Stimulated activated CD4-positive, alpha-beta T cell treated with anti-CD3 and anti-CD28 coated beads, TNF-alpha, amount 100 ng/mL, for 1 hour (primary cell): Measurements from ENCODE around the gene JMJD1C.

Experiments used
- DNase-seq, 3 donors: peaks; one replicate each; pipeline ENCODE4 v3.0.0-alpha.2; 2020; ENCODE audit warnings: low read depth in 3 of 3, low spot score in 1 of 3

Gene JMJD1C

DNA sequence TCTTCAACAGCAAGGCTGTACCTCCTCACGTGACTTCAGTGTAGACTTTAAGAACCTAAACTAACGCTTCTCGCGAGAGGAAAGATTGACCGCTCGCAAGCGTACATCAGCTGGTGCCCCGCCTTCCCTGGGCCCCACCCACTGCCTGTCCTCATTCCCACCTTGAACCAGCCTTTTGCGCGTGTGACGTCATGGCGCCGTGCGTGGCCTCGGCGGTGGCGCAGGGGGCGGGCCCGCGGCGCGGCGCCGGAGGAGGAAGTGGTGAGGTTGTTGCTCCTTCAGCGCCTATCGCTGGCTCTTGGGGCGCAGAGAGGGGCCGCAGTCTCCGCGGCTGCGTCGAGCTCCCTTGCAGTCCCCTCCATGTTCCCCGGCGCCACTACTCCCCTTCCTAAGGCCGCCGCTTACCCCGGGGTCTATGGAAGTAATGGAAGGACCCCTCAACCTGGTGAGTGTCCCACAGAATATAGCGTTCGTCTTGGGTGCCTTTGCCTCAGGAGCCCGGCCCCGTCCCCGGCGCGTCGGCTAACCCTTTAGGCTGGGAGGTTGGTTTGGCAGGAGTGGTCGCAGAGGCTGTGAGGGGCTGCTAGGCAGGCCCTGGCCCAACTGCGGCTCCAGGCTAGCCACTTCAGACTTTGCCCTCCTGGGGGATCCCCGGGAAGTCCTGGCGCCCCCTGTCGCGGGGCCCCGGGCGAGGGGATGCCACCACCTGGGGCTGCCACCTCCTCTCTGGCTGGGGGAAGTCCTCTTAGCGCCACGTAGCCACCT lies 332.5 kb downstream of the JMJD1C start, which contains the start of gene NRBF2:
NRBF2 (plus strand) TSS at position 273 of the 765 bp plus-strand sequence; CDS start at position 416, 143 bp downstream.
- peak; percentile 87 to 93 (median 92) for DNase-seq

DNA sequence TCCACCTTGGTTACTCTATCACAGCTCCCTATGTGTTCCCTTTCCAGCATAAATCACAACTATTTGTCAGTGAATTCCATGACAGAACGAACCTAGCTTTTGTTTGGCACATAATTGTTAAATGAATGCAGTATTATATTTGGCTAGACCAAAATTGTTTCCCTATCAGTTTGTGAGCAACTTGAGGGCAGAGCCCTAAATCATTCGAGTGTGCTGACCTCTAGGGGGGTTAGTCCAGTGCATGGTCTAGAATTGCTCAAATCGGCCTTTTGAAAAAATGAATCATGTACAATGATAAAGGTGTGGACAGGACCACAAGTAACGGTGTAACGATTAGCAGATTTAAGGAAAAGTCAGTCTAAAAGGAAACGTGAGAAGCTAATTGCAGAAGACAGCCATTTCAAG lies 333.1 kb downstream of the JMJD1C start:
- no peak for DNase-seq

DNA sequence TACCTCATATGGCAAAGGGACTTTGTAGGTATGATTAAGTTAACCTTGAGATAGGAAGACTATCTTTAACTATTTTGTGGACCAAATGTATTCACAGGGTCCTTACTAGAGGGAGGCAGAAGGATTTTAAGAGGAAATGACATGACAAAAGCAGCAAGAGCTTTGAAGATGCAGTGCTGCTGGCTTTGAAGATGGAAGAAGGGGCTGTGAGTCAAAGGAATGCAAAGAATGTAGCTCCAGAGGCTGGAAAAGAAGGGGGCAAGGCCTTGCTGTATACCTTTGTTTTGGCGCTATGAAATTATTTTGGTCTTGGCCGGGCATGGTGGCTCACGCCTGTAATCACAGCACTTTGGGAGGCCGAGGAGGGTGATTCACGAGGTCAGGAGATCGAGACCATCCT lies 335.9 kb downstream of the JMJD1C start:
- DNase-seq: no peak

DNA sequence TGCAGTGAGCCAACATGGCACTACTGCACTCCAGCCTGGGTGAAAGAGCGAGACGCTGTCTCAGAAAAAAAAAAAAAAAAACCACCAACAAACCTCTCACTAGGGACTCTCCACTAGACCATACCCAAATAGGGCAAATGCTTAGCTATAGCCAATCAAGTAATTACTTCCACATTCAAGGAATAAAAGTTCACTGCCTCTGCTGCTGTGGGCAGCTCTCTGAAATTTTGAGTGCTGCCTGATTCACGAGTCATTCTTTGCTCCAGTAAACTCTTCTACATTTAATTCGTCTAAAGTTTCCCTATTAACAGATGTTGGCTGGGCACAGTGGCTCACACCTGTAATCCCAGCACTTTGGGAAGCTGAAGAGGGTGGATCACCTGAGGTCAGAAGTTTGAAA lies 337.3 kb downstream of the JMJD1C start:
- no peak for DNase-seq

DNA sequence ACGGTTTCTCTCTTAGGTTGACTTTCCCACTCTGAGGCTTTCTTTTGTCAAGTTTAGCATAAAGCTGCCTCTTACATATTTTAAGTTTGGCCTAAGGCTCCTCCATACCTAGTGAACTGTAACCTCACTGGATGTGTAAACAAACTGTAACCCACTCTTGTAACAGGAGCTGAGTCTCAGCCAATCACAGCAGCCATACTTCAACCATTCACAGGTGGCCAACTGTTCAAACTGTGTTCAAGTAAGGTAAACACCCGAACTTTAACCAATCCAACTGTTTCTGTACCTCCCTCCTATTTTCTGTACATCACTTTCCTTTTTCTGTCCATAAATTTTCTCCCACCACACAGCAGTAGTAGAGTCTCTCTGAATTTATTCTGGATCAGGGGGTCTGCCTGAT lies 340.3 kb downstream of the JMJD1C start:
- DNase-seq: no peak

DNA sequence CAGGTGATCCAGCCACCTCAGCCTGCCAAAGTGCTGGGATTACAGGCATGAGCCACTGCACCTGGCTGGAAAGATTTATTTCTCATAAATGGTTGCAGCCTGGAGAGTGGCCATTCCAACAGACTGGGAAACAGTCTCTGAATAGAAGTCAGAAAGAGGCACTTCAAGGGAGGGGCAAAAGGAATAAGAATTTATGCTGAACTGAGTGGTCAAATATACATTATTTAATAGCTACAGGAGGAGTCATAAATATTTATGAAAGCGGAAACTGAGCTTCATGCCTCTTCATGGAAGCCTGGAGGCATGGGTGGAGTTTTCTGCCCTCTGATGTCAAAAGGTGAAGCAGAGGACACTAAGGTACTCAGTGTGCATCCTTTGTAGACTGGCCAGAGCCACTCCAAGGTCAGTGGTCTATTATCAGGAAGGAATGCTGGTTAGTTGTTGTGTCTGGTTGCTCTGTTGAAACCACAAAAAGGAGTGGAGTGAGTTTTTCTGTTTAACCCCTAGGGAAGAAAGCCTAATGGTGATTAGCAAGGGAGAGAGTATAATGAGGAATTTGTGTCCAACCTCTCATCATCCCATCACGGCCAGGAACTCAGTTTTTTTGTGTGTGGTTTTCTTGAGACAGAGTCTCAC lies 341.9 kb downstream of the JMJD1C start:
- DNase-seq: no peak

DNA sequence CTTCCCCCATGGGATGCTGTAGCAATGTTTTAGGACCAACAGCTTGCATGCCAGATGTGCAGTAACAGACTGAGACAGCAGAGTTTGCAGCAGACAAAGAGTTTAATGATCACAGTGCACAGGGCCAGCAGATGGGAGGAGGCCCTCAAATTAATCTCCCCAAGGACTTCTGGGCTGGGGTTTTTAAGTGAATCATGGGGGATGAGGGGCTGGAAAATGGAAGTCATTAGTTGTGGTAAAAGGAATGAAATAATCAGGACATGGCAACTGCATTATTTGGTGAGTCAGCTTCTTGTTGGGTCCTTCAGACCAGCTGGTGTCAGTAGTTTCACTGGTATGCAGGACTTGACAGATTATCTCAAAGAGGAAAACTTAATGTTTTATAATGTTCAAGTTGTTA lies 345.2 kb downstream of the JMJD1C start:
- no peak for DNase-seq

DNA sequence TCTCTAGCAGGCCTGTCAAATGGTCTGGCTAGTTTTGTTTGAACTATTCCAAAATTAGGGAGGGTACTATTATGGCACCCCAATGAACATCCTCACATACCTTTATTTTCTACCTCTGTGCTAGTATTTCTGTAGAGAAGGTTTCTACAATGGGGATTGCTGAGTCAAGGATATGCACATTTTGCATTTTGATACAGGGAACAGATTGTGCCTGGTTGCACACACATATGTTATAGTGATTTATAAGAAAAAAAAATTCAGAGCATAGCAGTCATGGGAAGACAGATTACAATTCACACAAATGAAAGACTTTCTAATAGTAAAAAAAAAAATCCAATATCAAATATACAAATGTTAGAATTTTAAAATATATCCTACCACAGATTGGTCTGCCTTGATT lies 346.7 kb downstream of the JMJD1C start:
- no peak for DNase-seq
